GM12865 (cell line): Measurements from ENCODE around the gene CCDC159.
A peak's percentile ranks its signal among the peaks of the same experiment; 100 is the strongest.
"Not testable (repeated sequence)": the region's sequence is repeated elsewhere in the genome, so short reads cannot be mapped to it uniquely, and the experiment has no call there.

Experiments used
- DNase-seq: peaks from one replicate; pipeline ENCODE4 v3.0.0; 2010; ENCODE audit warnings: low read depth
- H3K4me3 ChIP-seq: 2 replicates; pipeline ENCODE4 v1.5.1; 2011; ENCODE audit warnings: mild to moderate bottlenecking, low read depth, low read length, control low read depth
- CTCF ChIP-seq: IDR thresholded peaks from 2 replicates; pipeline ENCODE4 v1.5.1; 2011; ENCODE audit warnings: low read length, control low read depth, low read depth, inconsistent platforms; ENCODE audit not compliant: insufficient read depth; ENCODE audit errors: missing control alignments

The CCDC159 gene

GRCh38 chr19:11346104-11346940 lies at the start of gene CCDC159, which contains the start of gene TMEM205:
Gene CCDC159 (plus strand): TSS chr19:11346519. CDS start chr19:11346607, 88 bp downstream.
Gene TMEM205 (minus strand): TSS chr19:11346268. CDS start chr19:11345619, 649 bp downstream.
- TF ChIP-seq CTCF, result peak; percentile 13
- peak within 1 kb of the TSS; percentile 92 for H3K4me3 ChIP-seq
- DNase-seq, result peak; percentile 99

GRCh38 chr19:11299946-11300810 lies 46.1 kb upstream of the CCDC159 start:
- no peak for TF ChIP-seq CTCF
- no peak for DNase-seq
- no peak overlapping the region for H3K4me3 ChIP-seq

GRCh38 chr19:11300811-11301120 lies 45.6 kb upstream of the CCDC159 start:
- no peak overlapping the region for H3K4me3 ChIP-seq
- no peak for DNase-seq
- no peak for TF ChIP-seq CTCF

- DNase-seq, result no peak
- no peak overlapping the region for H3K4me3 ChIP-seq
- no peak for TF ChIP-seq CTCF
These were observed 41.4 kb upstream of the CCDC159 start for GRCh38 chr19:11304936-11305335.

GRCh38 chr19:11306337-11306736 lies 40.0 kb upstream of the CCDC159 start:
- H3K4me3 ChIP-seq, result no peak overlapping the region
- TF ChIP-seq CTCF, result no peak
- DNase-seq, result no peak

GRCh38 chr19:11320278-11320995 lies 25.9 kb upstream of the CCDC159 start:
- H3K4me3 ChIP-seq, DNase-seq: not testable (repeated sequence)
